ENCODE data around the gene ZC3H4. TPM values are rescaled to one million over a fixed set of nuclear protein-coding genes. Genes with fewer than 3 reads are reported as not detected.
A peak's percentile ranks its signal among the peaks of the same experiment; 100 is the strongest.

ZC3H4 gene
- total RNA-seq, 1 donor from 2014 or later: 43.5 TPM

DNA sequence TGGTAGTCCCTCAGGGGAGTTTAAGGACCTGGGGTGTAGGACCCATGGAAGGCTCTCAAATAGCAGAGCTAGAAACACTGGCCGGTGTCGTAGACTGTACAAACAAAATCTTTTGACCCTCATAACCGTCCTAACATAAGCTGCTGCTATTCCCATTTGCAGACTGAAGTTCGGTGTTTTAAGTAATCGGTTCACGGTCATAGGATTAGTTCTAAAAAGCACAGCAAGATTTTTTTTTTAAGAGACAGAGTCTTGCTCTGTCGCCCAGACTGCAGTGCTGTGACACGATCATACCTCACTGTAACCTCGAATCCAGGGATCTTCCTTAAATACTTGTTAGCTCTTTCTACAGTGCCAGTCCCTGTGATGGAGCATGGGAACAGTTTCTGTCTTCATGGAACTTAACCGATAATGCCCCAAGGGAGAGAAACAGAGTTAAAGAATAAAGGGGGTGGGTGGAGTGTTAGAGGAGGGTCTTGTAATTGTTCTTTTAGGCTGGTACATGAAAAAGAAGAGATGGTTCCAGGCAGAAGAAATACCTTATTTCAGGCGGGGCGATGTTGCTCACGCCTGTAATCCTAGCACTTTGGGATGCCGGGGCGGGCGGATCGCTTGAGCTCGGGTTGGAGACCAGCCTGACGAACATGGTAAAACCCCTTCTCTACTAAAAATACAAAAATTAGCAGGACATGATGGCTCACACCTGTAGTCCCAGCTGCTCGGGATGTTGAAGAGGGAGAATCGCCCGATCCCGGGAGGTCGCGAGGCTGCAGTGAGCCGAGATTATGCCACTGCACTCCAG lies 475 bp upstream of the ZC3H4 start:
- H3K9me3 Mint-ChIP-seq (ENCODE audit: low read depth): no peaks in the 10 kb centered on the region
- H3K27ac Mint-ChIP-seq (ENCODE audit: unreplicated experiment): peak overlapping the region; percentile 100
- H3K27me3 Mint-ChIP-seq (ENCODE audit: low read depth): no peaks in the 10 kb centered on the region
- H3K4me3 Mint-ChIP-seq (ENCODE audit: unreplicated experiment): peak overlapping the region; percentile 96
- peaks cover 25% of the 10 kb centered on the region for H3K4me1 Mint-ChIP-seq (ENCODE audit: low read depth)
- DNase-seq (ENCODE audit: low spot score): no peak
- H3K36me3 Mint-ChIP-seq (ENCODE audit: low read depth): peaks cover 13% of the 10 kb centered on the region
- TF ChIP-seq, protein P1, sequence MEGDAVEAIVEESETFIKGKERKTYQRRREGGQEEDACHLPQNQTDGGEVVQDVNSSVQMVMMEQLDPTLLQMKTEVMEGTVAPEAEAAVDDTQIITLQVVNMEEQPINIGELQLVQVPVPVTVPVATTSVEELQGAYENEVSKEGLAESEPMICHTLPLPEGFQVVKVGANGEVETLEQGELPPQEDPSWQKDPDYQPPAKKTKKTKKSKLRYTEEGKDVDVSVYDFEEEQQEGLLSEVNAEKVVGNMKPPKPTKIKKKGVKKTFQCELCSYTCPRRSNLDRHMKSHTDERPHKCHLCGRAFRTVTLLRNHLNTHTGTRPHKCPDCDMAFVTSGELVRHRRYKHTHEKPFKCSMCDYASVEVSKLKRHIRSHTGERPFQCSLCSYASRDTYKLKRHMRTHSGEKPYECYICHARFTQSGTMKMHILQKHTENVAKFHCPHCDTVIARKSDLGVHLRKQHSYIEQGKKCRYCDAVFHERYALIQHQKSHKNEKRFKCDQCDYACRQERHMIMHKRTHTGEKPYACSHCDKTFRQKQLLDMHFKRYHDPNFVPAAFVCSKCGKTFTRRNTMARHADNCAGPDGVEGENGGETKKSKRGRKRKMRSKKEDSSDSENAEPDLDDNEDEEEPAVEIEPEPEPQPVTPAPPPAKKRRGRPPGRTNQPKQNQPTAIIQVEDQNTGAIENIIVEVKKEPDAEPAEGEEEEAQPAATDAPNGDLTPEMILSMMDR (IDR thresholded peaks at IDR 0.05): no peak

DNA sequence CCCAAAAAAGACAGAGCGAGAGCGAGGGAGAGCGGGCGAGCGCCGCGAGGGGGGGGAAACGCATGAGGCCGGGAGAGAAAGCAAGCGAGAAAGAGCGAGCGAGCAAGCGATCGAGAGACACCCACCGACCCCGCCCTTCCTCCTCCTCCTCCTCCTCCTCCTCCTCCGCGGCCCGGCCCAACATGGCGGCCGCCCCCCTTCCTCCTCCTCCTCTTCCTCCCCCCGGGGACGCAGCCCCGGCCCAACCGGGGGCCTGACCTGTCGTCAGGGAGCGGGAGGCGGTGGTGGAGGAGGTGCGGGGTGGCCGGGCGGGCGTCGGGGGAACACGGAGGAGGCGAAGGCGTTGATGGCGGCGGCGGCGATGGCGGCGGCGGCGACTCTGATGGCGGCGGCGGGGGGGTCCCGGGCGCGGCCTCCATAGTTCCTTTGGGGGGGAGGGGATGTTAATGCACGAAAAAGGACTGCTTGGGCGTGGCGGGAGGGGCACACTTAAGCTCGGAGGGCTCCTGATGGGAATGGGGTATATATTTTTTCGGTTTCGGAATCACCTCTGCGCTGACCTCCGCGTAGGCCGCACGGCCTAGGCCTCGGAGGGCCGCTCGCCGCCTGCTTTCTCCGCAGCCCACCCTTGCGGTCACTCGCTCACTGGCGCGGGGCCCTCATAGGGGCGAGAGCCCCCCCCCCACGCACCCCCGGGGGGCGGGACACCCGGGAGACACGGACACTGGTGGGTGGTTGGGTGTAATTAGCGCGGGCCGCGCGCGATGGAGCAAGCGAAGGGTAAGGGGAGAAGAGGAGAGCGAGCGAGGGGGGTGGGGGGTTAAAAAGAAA lies 1.2 kb downstream of the ZC3H4 start:
- no peaks in the 10 kb centered on the region for H3K27me3 Mint-ChIP-seq (ENCODE audit: low read depth)
- TF ChIP-seq, protein P1 (IDR thresholded peaks at IDR 0.05): peak; percentile 13

DNA sequence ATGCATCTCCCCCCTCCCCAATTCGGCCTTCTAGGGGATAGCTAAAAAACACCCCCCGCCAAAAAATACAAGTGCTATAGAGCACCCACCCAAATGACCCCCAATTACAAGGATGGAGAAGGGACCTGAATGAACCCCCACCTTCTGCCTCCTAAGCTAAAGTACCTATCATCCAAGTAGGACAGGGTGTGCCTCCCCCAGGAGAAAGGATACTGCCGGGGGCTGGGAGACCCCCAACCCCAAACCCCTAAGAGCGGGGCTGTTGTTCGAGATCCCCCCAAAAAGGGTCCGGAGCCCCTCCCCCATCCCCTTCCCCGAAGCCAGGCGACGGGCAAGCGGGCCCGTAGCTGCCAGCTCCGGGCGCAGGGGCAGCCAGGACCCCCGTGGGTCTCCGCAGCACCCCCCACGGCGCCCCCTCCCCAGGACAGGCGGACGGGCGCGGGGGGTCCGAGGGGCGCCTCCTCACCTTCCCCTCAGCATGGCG lies 1.9 kb downstream of the ZC3H4 start:
- no peaks in the 10 kb centered on the region for H3K9me3 Mint-ChIP-seq (ENCODE audit: low read depth)
- peak overlapping the region; percentile 96 for H3K4me3 Mint-ChIP-seq (ENCODE audit: unreplicated experiment)
- TF ChIP-seq, protein P1 (IDR thresholded peaks at IDR 0.05): no peak
- peaks cover 13% of the 10 kb centered on the region for H3K36me3 Mint-ChIP-seq (ENCODE audit: low read depth)
- H3K27ac Mint-ChIP-seq (ENCODE audit: unreplicated experiment): peak overlapping the region; percentile 100
- H3K27me3 Mint-ChIP-seq (ENCODE audit: low read depth): no peaks in the 10 kb centered on the region
- DNase-seq (ENCODE audit: low spot score): no peak
- peaks cover 48% of the 10 kb centered on the region for H3K4me1 Mint-ChIP-seq (ENCODE audit: low read depth)

More for the DNA sequence above, 1.2 kb downstream of the ZC3H4 start:
- Mint-ChIP-seq H3K4me3 (ENCODE audit: unreplicated experiment) (peak overlapping the region; percentile 96), H3K36me3 (ENCODE audit: low read depth) (peaks cover 13% of the 10 kb centered on the region), H3K9me3 (ENCODE audit: low read depth) (no peaks in the 10 kb centered on the region), H3K4me1 (ENCODE audit: low read depth) (peaks cover 42% of the 10 kb centered on the region), H3K27ac (ENCODE audit: unreplicated experiment) (peak overlapping the region; percentile 100)
- DNase-seq (ENCODE audit: low spot score): no peak

DNA sequence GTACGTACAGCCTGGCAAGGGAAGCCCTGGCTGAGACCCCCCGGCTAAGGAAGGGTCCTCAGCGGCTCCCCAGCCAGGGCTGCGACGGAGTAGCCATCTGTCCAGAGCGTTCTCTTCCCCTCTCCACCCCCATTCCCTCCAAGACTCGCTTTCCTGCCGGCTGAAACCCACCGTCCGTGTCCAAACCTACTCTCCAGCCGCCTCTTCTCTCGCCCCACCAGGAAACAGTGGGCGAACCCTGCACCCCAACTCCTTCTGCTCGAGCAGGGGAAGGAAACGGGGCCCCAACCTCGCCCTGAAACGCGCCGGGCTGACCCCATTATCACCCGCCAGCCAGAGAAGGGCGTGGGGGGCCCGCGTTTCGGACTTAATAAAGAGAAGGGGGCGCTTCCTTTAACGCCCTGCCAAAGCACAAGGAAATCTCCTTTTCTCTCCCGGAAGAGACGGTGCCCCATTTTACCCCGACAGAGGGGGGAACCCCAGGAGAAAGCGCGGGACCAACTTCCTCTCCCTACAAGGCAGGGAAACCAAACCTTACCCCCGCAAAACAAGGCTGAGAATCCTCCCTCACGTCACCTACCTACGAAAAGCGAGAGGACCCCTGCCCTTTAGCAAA lies 2.5 kb downstream of the ZC3H4 start:
- H3K9me3 Mint-ChIP-seq (ENCODE audit: low read depth): no peaks in the 10 kb centered on the region
- peak overlapping the region; percentile 98 for H3K27ac Mint-ChIP-seq (ENCODE audit: unreplicated experiment)
- H3K27me3 Mint-ChIP-seq (ENCODE audit: low read depth): no peaks in the 10 kb centered on the region
- no peak for DNase-seq (ENCODE audit: low spot score)
- H3K4me3 Mint-ChIP-seq (ENCODE audit: unreplicated experiment): peak overlapping the region; percentile 96
- TF ChIP-seq, protein P1 (IDR thresholded peaks at IDR 0.05): no peak
- peaks cover 53% of the 10 kb centered on the region for H3K4me1 Mint-ChIP-seq (ENCODE audit: low read depth)
- H3K36me3 Mint-ChIP-seq (ENCODE audit: low read depth): peaks cover 13% of the 10 kb centered on the region

DNA sequence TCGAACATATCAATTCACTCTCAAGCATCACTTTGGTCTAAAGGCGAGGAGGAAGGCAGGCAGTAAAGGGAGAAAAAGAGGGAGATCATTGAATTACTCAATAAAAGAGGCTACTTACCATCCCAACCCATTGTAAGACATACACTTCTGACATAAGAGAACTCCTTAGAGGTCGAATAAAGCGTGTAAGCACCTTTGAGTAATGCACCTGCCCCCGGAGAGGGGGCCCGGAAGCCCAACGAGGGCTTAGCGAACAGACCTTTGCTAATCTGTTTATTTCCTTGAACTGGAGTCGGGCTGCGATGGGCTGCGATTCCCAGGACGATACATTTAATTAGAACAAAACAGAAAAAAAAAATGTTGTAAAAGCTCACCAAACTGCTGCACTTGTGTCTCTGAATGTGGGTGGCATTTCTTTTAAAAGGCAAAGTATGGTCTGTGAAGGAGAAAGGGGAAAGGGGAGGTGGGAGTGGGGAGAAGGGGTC lies 3.0 kb downstream of the ZC3H4 start:
- Mint-ChIP-seq H3K9me3 (ENCODE audit: low read depth) (no peaks in the 10 kb centered on the region), H3K27ac (ENCODE audit: unreplicated experiment) (peak overlapping the region; percentile 98), H3K36me3 (ENCODE audit: low read depth) (peaks cover 14% of the 10 kb centered on the region), H3K4me3 (ENCODE audit: unreplicated experiment) (peak overlapping the region; percentile 96), H3K4me1 (ENCODE audit: low read depth) (peaks cover 58% of the 10 kb centered on the region), H3K27me3 (ENCODE audit: low read depth) (no peaks in the 10 kb centered on the region)
- DNase-seq (ENCODE audit: low spot score): no peak
- TF ChIP-seq, protein P1 (IDR thresholded peaks at IDR 0.05): no peak

All from chondrocyte (in vitro differentiated cells).